NCI-H2081 treated with DMSO at 0.1 percent for 48 hours (cell line): ENCODE data around the gene CCBE1.

Experiments
- DNase-seq: peaks from one replicate; lab custom pipeline; 2025; lab: John Stamatoyannopoulos, UW

Gene CCBE1

DNA sequence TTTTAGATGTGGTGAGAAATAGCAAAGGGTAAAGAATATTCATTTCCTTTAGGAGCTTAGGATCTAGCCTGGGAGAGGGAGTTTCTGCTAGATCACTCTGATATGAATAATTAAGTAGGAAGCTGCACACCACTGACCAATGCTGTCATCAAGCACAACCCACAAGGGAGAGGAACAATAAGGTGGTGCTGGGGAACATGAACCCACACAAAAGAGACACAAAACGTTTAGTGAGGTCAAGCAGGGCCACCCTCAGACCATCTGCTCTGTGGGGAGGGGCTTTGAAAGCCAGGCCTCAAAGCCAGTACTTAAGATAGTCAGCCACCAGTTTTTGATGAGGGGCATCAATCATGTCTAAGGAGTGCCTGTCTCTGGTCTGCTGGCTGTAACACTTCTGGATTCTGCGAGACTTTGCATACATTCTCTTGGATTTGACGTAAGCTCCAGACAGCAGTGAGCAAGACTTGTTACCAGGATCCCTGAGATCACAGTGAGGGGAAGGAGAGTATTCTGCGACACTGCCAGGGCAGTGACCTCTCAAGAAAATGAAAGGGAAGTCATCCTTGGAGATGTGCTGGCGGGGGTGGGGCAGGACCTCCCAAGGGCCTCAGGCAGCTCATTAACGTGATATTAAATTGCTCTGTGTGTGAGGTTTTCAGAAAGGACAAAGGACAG is 127.0 kb downstream of the CCBE1 start:
- no peak for DNase-seq

DNA sequence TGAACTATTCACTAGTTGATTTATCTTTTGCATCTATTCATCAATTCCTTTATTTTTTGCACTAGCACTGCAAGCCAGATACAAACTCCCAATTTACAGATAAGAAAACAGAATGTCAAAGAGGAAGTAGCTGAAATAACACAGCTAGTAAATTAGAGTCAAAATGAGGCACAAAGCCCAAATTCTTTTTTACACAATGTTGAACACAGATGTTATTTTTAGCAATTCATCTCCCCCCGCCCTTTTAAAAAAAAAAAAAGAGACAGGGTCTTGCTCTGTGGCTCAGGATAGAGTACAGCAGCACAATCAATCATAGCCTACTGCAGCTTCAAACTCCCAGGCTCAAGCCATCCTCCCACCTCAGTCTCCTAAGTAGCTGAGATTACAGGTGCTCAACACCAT is 127.8 kb downstream of the CCBE1 start:
- no peak for DNase-seq

DNA sequence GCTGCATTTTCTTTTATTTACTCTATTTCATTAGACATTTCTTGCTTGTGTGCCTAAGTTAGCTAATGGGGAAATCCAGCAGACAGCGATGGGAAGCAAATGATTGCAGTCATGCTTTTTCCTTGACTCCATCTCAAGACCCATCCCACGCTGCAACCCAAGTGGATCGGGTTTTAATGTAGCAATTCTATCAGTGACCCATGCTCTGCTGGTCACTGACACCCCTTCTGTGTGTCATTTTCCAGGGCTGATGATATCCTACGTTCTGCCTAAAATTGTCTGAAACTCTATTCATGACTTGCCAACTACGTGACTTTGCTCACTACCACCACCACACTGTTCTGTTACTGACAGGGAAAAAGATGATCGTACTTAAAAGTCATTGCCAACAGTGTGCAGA is 129.8 kb downstream of the CCBE1 start:
- DNase-seq, result no peak

DNA sequence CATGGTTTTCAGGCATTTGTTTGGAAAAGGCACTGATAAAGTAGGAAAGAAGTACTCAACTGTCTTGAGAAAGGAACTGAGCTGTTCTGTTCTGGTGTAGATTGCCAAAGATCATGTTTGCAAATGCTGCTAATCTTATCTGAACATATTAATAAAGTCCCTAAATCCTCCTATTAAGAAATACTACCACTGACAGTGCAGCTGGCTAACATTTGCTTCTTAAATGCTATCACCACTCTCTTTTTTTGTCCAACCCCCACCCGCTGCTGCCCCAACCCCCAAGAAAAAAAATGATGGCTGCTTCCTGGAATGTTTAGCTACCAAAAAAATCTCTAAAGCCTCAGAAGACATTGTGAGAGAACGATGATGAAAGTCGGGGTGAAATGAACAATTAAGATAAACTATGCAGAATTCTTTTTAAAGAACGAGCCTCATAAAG is 130.7 kb downstream of the CCBE1 start:
- no peak for DNase-seq

DNA sequence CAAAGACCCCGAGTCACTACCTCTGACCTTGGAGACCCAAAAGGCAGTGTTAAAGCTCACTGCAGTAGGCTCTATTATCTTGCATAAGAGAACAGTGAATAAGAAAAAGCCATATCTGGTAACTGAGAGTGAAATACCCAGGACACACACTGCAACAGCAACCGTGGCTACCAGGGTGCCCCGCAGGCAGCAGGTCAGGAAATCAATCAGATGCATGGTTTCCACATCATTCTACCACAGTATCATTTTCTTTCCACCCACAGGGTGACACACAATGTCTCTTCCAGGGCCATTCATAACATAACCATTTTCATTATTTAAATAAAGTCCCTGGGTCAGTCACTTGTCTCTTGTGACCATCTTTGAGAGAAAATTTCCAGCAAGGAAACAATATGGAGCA is 131.3 kb downstream of the CCBE1 start:
- DNase-seq, result no peak

DNA sequence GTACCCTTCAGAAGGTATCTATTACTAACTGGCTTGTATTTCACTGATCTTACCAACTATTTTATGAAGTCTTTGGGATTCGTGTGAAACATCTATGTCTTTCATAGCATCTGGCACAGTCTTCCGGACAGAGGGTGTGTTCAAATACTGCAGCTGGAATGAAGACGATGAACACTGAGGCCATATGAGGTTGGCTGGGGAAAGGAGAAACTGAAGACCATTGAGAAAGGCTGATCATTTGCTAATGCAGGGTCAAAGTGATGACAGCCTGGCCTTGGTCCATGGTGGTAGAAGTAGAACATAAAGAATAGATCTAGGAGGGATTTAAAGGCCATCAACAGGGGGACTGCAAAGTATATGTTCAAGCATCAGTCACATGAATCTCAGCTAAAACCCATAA is 132.7 kb downstream of the CCBE1 start:
- no peak for DNase-seq

DNA sequence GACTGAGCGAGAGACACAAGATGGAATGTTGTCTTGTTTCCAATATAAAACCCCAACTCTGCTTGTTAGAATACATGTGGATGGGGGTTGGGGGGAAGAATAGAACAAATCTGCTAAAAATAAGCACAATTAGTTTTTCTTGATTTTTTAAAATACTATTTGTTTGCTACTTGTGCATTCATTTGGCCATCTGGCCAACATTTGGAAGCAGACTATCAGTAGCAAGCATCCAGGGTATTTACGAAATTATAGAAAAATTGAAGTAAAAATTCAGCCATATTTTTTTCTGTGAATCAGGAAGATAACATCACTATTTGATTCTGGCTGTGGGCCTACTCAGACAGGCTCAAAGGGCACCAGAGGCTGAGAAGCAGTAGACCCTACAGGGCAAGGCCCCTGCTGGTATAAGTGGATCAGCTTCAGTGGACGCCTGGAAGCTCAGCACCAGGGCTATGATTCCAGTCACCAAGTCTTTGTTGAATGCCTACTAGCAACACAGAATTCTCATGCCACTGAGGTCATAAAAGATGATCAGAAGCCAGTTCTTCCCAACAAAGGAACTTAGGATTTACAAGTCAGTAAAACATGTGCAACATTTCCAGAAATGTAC is 133.9 kb downstream of the CCBE1 start:
- DNase-seq, result no peak

DNA sequence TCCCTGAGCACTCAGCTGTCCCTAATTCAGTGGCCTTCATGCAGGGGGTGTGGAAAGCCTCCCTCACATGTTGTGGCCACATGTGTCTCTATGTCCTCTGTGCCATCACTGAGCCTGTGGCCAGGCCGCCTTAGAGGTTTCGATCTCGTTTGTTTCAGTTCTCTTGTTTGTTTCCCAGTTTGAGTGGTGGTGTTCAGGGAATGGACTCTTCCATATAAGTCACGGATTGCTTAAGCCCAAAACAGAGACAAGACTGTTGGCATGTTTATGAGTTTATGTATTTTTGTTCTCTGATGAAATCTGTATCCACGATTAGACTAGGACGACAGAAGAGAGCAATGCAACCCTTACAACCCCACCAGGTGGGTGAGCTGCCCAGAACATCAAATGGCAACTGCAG is 134.5 kb downstream of the CCBE1 start:
- DNase-seq, result no peak

DNA sequence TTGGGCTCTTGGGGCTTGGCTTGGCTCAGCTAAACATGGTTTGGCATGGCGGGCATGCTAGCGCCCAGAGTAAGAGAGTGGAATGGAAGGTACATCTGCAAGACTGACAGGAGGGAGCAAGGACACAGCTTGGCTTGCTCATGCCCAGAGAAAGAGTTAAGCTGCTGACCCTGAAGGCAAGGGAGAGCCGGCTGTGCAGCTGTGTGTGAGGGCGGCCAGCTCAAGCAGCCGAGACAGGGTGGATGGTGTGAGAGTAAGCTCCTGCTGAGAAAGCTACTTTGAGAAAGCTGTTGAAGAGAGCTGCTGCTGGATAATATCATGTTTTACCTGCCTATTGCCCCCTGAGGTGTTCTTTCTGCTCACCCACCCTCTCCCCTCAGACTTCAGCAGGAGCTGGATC is 135.6 kb downstream of the CCBE1 start:
- no peak for DNase-seq

DNA sequence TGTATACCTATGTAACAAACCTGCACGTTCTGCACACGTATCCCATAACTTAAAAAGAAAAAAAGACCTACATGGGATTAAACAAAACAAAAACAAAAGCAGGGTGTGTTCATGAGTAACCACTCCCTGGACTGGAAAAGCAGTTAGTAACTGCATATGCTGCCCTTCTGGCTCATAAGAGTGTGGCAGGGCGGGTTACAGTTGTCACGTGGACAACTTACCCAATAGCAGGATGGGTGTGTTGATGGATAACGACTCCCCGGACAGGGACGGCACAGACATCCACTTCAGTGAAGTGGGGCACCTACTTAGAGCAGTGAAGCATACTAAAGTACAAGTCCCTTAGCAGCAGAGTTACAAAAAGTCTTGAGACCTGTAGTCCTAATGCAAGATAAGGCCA is 136.7 kb downstream of the CCBE1 start:
- DNase-seq, result no peak

DNA sequence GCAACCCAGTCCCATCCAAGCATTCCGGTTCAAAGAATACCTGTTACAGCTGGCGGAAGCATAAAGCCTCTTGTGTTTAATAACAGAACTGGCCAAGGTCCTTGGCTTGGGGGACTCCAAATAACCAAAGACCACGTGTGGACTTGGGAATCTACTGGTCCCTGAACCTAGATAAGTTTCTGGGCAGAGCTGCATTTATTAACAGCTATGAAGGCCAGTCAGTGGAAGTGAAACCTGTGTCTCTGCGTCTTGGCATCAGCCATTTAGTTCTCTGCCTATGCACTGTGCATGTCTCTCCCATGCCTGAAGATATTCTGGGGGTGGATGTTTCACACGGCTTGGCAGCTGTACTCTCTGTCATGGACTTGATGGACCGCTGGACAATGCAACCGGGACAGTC is 137.7 kb downstream of the CCBE1 start:
- no peak for DNase-seq

DNA sequence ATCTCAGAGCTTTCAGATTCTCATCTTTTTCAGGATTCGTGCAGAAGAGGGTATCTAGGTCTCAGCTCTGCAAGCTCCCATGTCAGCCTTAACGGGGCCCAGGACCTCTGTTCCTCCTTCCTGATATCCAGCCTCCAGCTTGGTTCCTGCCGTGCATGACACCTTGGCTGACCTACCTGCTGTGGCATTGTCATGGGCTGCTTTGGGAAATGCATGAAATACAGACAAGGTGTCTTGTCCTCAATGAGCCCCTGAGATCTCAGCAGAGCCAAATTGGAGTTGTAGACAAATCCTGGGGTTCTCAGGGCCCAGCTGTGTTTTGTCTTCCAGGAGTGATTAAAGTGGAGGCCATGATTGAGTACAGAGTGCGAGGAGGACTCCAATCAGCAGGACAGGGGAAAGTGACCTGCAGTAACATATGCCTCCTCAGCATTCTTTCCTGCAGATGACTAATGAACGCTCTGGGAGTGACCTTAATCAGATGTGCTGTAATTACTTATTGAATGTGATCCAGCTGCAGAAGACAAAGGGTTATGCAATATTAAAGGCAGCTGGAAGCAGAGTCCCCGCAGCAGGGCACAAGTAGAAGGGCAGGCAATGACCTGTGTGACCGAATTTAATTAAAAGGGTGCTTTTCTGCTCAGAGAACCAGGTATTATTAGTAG is 141.1 kb downstream of the CCBE1 start:
- DNase-seq, result no peak

DNA sequence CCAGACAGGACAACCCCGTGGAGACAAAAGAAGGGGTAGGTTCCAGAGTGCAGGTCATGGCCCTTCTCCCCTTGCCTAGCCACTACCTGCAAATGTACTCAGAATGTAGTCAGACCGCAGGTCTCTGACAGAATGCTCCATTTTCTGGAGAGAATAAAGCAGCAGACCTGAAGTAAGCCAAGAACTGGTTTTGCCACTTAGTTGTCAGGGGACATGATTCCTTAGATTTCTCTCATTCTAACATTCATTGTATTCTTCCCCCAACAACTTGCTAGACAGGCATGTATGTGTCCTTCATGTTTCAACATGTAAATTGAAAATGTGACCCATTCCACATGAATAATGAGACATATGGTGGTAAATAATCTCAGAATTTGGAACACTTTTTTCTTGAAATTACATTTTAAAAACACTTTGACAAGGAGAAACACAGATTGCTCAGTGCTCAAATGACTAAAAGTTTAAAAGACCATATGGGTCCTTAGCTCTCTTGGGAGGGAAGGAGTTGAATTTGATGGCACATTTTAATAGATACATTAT is 142.4 kb downstream of the CCBE1 start:
- no peak for DNase-seq

DNA sequence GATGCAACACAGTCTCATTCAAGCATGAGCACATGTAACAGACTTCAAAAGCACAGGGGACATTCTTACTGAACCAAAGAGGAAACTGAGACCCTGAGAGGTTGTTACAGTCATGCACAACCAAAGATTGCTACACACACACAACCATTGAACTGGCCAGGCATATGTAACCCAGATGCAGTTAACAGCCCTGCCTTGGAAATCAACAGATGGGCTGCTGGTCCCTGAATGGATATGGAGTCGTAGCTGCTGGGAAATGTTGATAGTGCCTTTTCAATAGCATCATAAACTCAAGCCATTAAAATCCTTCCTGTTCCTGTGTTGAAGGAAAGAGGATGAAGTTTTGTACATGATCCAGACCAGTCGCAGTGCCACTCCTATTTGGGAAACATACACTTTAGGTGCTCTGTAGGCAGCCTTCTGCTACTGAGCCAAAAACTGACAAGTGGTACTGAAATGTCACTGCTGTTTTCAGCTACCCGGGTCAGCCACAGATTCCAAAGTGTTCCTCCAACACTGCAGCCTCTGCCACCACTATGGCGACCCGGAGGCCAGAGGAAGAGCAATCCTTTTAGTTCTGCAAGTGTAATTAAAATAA is 143.9 kb downstream of the CCBE1 start:
- no peak for DNase-seq

DNA sequence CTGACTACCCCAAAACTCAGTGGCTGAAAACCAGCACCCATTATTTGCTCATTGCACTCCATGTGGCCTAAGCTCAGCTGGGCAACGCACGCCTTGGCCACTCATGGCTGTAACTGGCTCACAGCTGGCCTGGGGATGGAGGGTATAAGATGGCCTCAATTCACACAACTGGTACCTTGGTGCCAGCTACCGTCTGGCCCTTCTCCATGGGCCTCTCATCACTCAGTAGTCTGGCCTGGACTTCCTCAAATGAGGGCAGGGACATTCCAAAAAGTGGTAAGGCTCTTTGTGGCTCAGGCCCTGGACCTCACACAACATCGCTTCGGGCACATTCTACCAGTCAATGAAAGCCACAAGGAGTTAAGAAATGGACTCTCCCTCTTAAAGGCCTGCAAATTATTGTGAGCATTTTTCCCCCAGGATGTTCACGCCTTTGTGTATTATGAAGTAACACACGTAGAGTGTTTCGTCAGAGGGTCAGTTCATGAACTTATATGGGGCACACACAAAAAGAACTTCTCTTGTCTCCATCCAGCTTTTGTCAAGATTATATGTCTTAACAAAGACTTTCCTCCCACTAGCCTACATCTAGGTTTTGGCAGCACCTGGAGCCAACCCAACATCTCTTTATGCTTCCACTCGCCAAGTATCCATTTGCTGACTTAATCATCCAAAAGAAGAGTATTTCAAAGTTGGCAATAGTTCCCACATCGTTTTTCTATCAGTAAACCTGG is 145.2 kb downstream of the CCBE1 start:
- DNase-seq, result no peak

DNA sequence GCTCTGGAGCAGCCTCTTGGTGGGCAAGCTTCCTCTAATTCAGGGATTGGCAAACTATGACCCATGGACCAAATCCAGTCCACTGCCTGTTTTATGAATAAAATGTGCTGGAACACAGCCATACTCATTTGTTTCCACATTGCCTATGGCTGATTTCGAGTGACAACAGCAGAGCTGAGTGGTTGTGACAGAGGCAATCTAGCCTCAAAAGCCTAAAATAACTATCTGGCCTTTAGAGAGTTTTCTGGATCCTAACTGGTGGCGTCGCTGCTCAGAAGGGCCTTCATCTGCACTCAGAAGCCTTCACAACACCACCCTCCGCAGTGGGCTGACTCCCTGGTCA is 147.1 kb downstream of the CCBE1 start:
- DNase-seq, result no peak

DNA sequence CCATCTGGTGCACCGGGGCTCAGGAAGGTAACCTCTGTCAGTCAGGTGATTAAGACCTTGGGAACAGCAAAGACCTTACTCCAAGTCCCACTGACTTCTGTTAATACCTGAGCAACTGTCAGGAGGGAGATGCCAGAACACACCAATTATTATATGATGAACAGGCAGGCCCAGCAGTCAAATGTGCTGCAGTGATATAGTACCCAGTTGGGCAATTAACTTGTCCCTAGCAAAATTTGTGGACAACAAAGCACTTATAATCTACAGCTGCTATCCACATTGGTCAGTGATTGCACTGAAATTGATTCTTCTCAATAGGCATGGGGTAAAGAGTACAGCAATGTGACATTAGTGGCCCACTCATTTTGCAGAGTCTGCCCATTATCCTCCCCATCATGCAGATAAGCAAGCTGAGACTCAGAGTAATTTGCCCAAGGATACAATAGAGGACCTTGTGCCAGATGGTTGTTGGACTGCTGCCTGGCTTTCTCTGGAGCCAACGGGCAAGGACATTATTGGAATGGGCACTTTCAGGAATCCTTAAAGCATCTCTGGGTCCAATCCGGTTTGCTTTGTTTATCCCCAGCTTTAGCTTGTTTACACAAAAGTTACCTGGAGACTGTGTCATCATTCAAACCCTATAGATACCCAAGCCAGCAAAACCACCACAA is 147.6 kb downstream of the CCBE1 start:
- no peak for DNase-seq

DNA sequence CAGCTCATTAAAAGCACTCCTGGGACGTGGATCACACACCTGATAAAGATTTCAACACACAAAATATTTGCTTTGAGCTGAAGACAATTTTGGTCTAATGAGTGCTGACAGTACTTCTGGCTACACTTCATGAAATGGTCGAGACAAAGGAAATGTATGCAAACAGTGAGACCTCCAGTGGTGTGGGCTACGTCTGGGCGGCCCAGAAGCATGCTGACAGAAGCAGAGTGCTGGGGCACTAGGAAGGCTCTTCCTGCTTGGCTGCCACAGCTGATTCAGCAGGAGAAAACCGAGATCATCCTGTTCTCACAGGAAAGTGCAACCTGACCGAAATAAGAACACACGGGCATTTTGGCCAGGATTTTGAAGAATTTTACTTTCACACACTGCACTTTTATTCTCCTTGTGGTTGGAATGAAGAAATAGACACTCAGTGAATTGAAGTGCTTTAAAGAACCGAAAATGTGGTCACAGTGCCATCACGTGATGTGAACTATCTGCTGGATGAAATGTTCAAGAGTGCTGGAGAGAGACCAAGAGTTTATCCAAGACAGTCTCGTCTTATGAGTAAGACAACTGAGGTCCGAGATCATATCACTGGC is 149.5 kb downstream of the CCBE1 start:
- no peak for DNase-seq

DNA sequence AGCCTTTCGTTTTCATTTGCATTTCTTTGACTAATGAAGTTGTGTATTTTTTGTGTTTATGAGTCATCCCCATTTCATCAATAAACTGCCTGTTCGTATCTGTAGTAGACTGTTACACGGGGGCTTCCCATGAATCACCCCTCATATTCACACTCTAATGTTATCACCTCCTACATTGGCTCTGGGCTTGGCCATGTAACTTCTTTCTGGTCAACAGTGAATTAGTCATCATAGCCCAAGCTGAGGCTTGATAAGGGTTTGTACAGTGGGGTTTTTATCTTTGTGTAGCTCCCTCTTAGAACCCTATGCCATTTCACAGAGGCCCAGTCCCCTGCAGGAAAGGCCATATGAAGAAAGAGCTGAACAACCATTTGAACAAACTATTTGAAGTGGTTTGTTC is 151.0 kb downstream of the CCBE1 start:
- DNase-seq, result no peak

DNA sequence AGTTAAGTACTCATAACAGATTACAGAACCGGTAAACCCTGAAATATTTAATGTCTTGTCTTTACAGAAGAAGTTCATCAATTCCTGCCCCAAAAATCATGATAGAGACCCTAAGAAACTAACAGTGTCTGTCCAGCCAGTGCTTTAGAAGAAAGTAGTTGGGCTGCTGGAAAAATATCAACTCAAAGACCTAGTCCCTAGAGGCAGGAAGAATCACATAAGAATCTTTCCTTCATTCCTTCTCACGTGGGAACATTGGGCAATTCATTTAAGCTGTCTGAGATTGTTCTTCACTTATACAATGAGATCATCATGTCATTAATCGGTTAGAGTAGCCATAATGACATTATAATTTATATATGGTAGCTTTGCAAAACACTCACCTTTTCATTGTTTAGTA is 156.4 kb downstream of the CCBE1 start:
- no peak for DNase-seq

DNA sequence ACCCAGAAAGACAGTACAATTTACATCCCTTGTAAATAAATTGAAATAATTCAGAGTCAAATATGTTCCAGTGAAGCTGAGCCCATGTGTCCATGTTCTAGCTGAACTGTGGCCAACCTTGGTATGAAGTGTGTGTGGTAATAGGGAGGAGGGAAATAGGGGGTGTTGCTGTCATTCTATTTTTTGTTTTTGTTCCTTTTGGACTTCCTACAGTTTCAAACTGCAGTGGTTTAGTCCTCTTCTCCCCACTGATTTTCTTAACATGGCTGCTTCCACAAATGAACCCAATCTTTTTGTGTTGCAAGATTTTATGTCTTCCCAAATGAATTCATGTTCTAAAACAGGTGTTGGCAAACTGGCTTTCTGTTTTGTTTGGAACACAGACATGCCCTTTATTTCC is 156.9 kb downstream of the CCBE1 start:
- no peak for DNase-seq
